HG03060 (cell line): Measurements from ENCODE around the gene ST6GAL1.
"Not testable (repeated sequence)": the region's sequence is repeated elsewhere in the genome, so short reads cannot be mapped to it uniquely, and the experiment has no call there.

ENCODE experiments used
- ATAC-seq: cut with Tn5 transposase; IDR thresholded peaks from one replicate; pipeline ENCODE4 v1.9.1; 2021; ENCODE audit warnings: low read depth, moderate number of reproducible peaks; ENCODE audit not compliant: unreplicated experiment

ST6GAL1 gene

GRCh38 chr3:187042346-187042745, 112.0 kb downstream of the ST6GAL1 start:
- no peak for ATAC-seq

GRCh38 chr3:187042874-187043458, 112.6 kb downstream of the ST6GAL1 start:
- no peak for ATAC-seq

- peak; percentile 40 for ATAC-seq
Observed at GRCh38 chr3:187044206-187044605, 113.9 kb downstream of the ST6GAL1 start.

- ATAC-seq: no peak
Observed at GRCh38 chr3:187044867-187045552, 114.7 kb downstream of the ST6GAL1 start.

GRCh38 chr3:187046033-187046432, 115.7 kb downstream of the ST6GAL1 start:
- no peak for ATAC-seq

- no peak for ATAC-seq
Observed at GRCh38 chr3:187049462-187050101, 119.3 kb downstream of the ST6GAL1 start.

GRCh38 chr3:187051066-187051465, 120.7 kb downstream of the ST6GAL1 start:
- ATAC-seq: no peak

- no peak for ATAC-seq
Observed at GRCh38 chr3:187051724-187052366, 121.5 kb downstream of the ST6GAL1 start.

GRCh38 chr3:187052427-187052826, 122.1 kb downstream of the ST6GAL1 start:
- ATAC-seq: not testable (repeated sequence)

- not testable (repeated sequence) for ATAC-seq
Observed at GRCh38 chr3:187054433-187054832, 124.1 kb downstream of the ST6GAL1 start.

- not testable (repeated sequence) for ATAC-seq
Observed at GRCh38 chr3:187057803-187058202, 127.5 kb downstream of the ST6GAL1 start.

GRCh38 chr3:187061748-187062147, 131.4 kb downstream of the ST6GAL1 start:
- no peak for ATAC-seq

GRCh38 chr3:187062526-187063177, 132.3 kb downstream of the ST6GAL1 start:
- no peak for ATAC-seq

- ATAC-seq: no peak
Observed at GRCh38 chr3:187063286-187064121, 133.2 kb downstream of the ST6GAL1 start.

- ATAC-seq: no peak
Observed at GRCh38 chr3:187064210-187065115, 134.1 kb downstream of the ST6GAL1 start.

- no peak for ATAC-seq
Observed at GRCh38 chr3:187066228-187066995, 136.1 kb downstream of the ST6GAL1 start.

- ATAC-seq: no peak
Observed at GRCh38 chr3:187068787-187069186, 138.5 kb downstream of the ST6GAL1 start.

- no peak for ATAC-seq
Observed at GRCh38 chr3:187069857-187070516, 139.7 kb downstream of the ST6GAL1 start.
